OCI-LY7 (cell line): ENCODE data around the gene RAB11FIP4. TPM values are rescaled to one million over a fixed set of nuclear protein-coding genes. Genes with fewer than 3 reads are reported as not detected.

ENCODE experiments used
- BruUV-seq: library from RNA; stranded (reverse); fragments of 400-500 nt; replicated peaks from 2 replicates; lab custom pipeline; 2021; lab: Mats Ljungman, UMichigan
- CTCF ChIA-PET: fragments of 300-600 bp; sonication (Branson Sonifier 250); formaldehyde crosslinking; loops from one replicate; lab custom pipeline; 2022; ENCODE audit warnings: antibody characterized with exemption; ENCODE audit not compliant: unreplicated experiment; lab: Charles Lee
- POLR2A ChIA-PET: fragments of 300-600 bp; sonication (Branson Sonifier 250); formaldehyde crosslinking; loops from one replicate; lab custom pipeline; 2022; ENCODE audit warnings: antibody characterized with exemption; lab: Charles Lee
- DNase-seq: peaks from one replicate; pipeline ENCODE4 v3.0.0-alpha.2; 2015; ENCODE audit warnings: low spot score
- H2AFZ ChIP-seq: fragments of 200-600 bp; sonication (generic), shearing (Covaris generic); 2 replicates; pipeline ENCODE4 v1.6.1; 2014; ENCODE audit warnings: mild to moderate bottlenecking, antibody characterized with exemption, low read length, moderate library complexity
- H3K27ac ChIP-seq: fragments of 200-600 bp; sonication (generic); 2 replicates; pipeline ENCODE4 v1.5.1; 2014; ENCODE audit warnings: mixed run types, low read depth, mild to moderate bottlenecking, moderate library complexity, low read length, inconsistent platforms; ENCODE audit not compliant: poor library complexity, severe bottlenecking
- H3K36me3 ChIP-seq: fragments of 200-600 bp; sonication (generic); 2 replicates; pipeline ENCODE4 v1.6.1; 2014; ENCODE audit warnings: mild to moderate bottlenecking, antibody characterized with exemption, low read length, moderate library complexity, mixed read lengths; ENCODE audit not compliant: insufficient read depth
- H3K4me1 ChIP-seq: fragments of 200-600 bp; sonication (generic); 2 replicates; pipeline ENCODE4 v1.5.1; 2014; ENCODE audit warnings: mild to moderate bottlenecking, low read length; ENCODE audit not compliant: insufficient read depth, poor library complexity, severe bottlenecking
- H3K4me2 ChIP-seq: fragments of 200-600 bp; sonication (generic); 2 replicates; pipeline ENCODE4 v1.6.1; 2014; ENCODE audit warnings: mild to moderate bottlenecking, low read length
- H3K4me3 ChIP-seq: fragments of 200-600 bp; sonication (generic); 2 replicates; pipeline ENCODE4 v1.5.1; 2014; ENCODE audit warnings: mild to moderate bottlenecking, low read depth, low read length; ENCODE audit not compliant: poor library complexity, severe bottlenecking
- H3K79me2 ChIP-seq: fragments of 200-600 bp; sonication (generic); 2 replicates; pipeline ENCODE4 v1.6.1; 2016; ENCODE audit warnings: low read depth, mild to moderate bottlenecking, low read length, moderate library complexity, mixed read lengths; ENCODE audit not compliant: insufficient read depth
- H3K9me2 ChIP-seq: fragments of 200-600 bp; sonication (generic); 2 replicates; pipeline ENCODE4 v1.6.1; 2016; ENCODE audit warnings: mild to moderate bottlenecking, low read length, mixed read lengths; ENCODE audit not compliant: insufficient read depth
- H3K9me3 ChIP-seq: fragments of 200-600 bp; sonication (generic); 2 replicates; pipeline ENCODE4 v1.6.1; 2014; ENCODE audit warnings: mild to moderate bottlenecking, mixed run types, low read length, mixed read lengths
- H4K20me1 ChIP-seq: fragments of 200-600 bp; sonication (generic); 2 replicates; pipeline ENCODE4 v1.6.1; 2014; ENCODE audit warnings: mild to moderate bottlenecking, antibody characterized with exemption, low read length, moderate library complexity, mixed read lengths; ENCODE audit not compliant: insufficient read depth
- EZH2phosphoT487 ChIP-seq: fragments of 200-600 bp; sonication (generic); IDR thresholded peaks from 2 replicates; pipeline ENCODE4 v1.6.1; 2018; ENCODE audit warnings: low read depth, borderline replicate concordance, mild to moderate bottlenecking, mixed run types, antibody characterized with exemption, low read length, moderate library complexity, mixed read lengths
- intact Hi-C: fragments of 100-400 bp; cut with micrococcal nuclease; formaldehyde crosslinking; loops from one replicate; pipeline ENCODE4 v1.10.0; 2022; ENCODE audit not compliant: unreplicated experiment
- total RNA-seq, 2 experiments: library from RNA; depleted of rRNA in 1 of 2; stranded (reverse); fragments of >200 nt in 1 of 2; shearing (Covaris generic) in 1 of 2; gene quantifications; 2 replicates each; pipeline ENCODE4 v1.2.3, GENCODE V29; 2014 to 2022
- TF ChIP-seq, protein P1 (sequence below): fragments of 200-600 bp; sonication (generic); conservative IDR thresholded peaks from 2 replicates; pipeline ENCODE4 v1.5.1; 2014; ENCODE audit warnings: mild to moderate bottlenecking, antibody characterized with exemption, low read length, moderate library complexity, mixed read lengths

The RAB11FIP4 gene
- total RNA-seq, 2 experiments from 2014 or later, result 5.8 to 15.0 TPM

DNA sequence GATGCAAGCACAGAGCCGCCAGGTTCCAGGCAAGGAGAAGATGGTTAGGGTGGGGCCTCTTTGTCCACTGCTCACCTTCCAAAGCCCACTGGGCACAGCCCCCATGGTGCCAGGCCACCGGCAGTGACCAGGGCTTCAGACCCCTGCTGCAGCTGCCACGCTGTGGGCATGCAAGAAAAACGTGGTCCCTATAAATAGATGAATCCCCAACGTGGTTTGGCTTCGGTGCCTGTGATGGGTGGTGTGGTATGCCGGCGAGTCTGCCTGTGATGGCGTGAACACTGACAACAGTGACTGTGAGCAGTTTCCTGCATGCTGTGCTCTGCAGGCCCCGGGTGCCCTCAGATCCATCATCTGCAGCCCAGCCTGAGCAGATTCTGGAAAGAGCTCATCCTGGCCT is 36.6 kb downstream of the RAB11FIP4 start:
- Histone ChIP-seq H2AFZ (no peak overlapping the region), H3K79me2 (no peaks in the 10 kb centered on the region), H3K4me2 (no peak overlapping the region), H3K9me3 (no peaks in the 10 kb centered on the region), H3K27ac (no peak overlapping the region), H3K9me2 (no peaks in the 10 kb centered on the region), H3K4me1 (no peaks in the 10 kb centered on the region), H3K4me3 (no peak overlapping the region), H3K36me3 (no peaks in the 10 kb centered on the region), H4K20me1 (no peaks in the 10 kb centered on the region)
- POLR2A ChIA-PET, result no interaction called here
- TF ChIP-seq EZH2phosphoT487, result no peak
- TF ChIP-seq, protein P1, sequence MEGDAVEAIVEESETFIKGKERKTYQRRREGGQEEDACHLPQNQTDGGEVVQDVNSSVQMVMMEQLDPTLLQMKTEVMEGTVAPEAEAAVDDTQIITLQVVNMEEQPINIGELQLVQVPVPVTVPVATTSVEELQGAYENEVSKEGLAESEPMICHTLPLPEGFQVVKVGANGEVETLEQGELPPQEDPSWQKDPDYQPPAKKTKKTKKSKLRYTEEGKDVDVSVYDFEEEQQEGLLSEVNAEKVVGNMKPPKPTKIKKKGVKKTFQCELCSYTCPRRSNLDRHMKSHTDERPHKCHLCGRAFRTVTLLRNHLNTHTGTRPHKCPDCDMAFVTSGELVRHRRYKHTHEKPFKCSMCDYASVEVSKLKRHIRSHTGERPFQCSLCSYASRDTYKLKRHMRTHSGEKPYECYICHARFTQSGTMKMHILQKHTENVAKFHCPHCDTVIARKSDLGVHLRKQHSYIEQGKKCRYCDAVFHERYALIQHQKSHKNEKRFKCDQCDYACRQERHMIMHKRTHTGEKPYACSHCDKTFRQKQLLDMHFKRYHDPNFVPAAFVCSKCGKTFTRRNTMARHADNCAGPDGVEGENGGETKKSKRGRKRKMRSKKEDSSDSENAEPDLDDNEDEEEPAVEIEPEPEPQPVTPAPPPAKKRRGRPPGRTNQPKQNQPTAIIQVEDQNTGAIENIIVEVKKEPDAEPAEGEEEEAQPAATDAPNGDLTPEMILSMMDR, result no peak
- CTCF ChIA-PET, result no interaction called here
- intact Hi-C loops, result no loop called here
- no peak for DNase-seq
- no TSS peak for BruUV-seq

DNA sequence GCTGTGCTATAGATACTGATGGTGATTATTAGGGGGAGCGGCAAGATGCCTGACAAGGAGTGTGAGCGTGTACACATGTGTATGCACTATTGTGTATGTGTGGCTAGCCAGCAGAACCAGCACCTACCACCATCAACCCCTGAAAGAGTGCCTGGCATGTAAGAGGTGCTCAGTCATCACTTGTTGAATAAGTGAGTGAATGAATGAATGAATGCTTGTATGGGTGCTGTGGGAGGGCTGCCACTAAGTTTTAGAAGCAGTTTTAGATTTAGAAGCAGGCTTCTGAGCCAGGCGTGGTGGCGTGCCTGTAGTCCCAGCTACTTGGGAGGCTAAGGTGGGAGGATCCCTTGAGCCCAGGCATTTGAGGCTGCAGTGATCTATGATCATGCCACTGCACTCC is 37.0 kb downstream of the RAB11FIP4 start:
- no peak overlapping the region for H3K4me3 ChIP-seq
- intact Hi-C loops, result no loop called here
- no peaks in the 10 kb centered on the region for H3K4me1 ChIP-seq
- POLR2A ChIA-PET, result interaction anchor here (1.2 kb wide), 1 partner anchor 60 kb away, joined by 4 read pairs; no protein-coding TSS in a partner anchor
- no peak for DNase-seq
- H3K9me3 ChIP-seq, result no peaks in the 10 kb centered on the region
- no peak overlapping the region for H3K4me2 ChIP-seq
- H2AFZ ChIP-seq, result no peak overlapping the region
- no peaks in the 10 kb centered on the region for H3K9me2 ChIP-seq
- H3K79me2 ChIP-seq, result no peaks in the 10 kb centered on the region
- no peak for TF ChIP-seq EZH2phosphoT487
- TF ChIP-seq, protein P1, result no peak
- no peaks in the 10 kb centered on the region for H3K36me3 ChIP-seq
- H4K20me1 ChIP-seq, result no peaks in the 10 kb centered on the region
- no peak overlapping the region for H3K27ac ChIP-seq
- CTCF ChIA-PET, result no interaction called here
- no TSS peak for BruUV-seq

DNA sequence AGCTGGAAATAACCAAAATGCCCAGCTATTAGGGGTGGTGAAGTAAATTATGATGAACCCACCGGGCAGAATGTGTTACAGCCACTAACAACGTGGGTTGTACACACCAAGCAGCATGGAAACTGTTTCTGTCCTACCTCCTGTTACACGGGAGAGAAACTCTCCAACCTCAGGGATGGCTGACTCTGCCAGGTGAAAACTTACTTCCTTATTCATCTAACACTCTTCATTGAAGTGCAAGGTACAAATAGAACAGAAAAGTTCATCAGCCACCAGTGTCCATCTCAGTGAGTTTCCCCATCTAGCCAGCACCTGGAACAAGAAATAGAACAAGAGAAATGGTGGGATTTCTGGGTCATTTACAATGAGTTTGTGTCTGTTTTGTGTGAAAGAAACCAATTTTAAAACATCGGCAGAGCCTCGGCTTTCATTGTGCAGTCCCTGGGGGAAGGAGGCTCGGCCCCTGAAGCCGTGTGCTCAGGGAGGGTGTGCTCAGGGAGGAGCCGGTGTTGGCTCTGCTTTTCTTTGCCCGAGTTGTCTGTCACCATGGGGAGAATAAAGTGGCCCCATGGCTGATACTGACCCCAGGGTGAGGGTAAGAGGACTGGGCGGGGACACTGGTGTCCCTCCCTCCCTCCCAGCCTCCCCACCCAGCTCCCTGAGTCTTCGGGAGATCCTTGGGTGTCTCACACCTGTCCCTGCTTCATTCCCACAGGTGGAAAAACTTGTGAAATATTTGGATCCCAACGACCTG is 39.8 kb downstream of the RAB11FIP4 start:
- CTCF ChIA-PET, result no interaction called here

More for the DNA sequence above, 39.8 kb downstream of the RAB11FIP4 start:
- Histone ChIP-seq H3K4me2 (no peak overlapping the region), H3K4me3 (no peak overlapping the region), H2AFZ (no peak overlapping the region), H3K9me3 (no peaks in the 10 kb centered on the region), H3K9me2 (no peaks in the 10 kb centered on the region), H3K27ac (no peak overlapping the region), H3K79me2 (no peaks in the 10 kb centered on the region), H4K20me1 (no peaks in the 10 kb centered on the region), H3K36me3 (no peaks in the 10 kb centered on the region), H3K4me1 (no peaks in the 10 kb centered on the region)
- intact Hi-C loops, result no loop called here
- DNase-seq, result no peak
- POLR2A ChIA-PET, result no interaction called here
- TF ChIP-seq, protein P1, result no peak
- no TSS peak for BruUV-seq
